ENCODE results near the gene POLR2F.

Gene POLR2F

GRCh38 chr22:38006906-38007305 is 53.4 kb downstream of the POLR2F start:
- no peak for DNase-seq
- no peak for TF ChIP-seq POLR2A (IDR thresholded peaks at IDR 0.05; ENCODE audit: low read length)
- no peak for TF ChIP-seq GATA1 (IDR thresholded peaks at IDR 0.05; ENCODE audit: low read depth, low read length)

GRCh38 chr22:38007330-38007902 is 53.9 kb downstream of the POLR2F start:
- no peak for TF ChIP-seq POLR2A (IDR thresholded peaks at IDR 0.05; ENCODE audit: low read length)
- no peak for TF ChIP-seq GATA1 (IDR thresholded peaks at IDR 0.05; ENCODE audit: low read depth, low read length)
- no peak for DNase-seq

DNA sequence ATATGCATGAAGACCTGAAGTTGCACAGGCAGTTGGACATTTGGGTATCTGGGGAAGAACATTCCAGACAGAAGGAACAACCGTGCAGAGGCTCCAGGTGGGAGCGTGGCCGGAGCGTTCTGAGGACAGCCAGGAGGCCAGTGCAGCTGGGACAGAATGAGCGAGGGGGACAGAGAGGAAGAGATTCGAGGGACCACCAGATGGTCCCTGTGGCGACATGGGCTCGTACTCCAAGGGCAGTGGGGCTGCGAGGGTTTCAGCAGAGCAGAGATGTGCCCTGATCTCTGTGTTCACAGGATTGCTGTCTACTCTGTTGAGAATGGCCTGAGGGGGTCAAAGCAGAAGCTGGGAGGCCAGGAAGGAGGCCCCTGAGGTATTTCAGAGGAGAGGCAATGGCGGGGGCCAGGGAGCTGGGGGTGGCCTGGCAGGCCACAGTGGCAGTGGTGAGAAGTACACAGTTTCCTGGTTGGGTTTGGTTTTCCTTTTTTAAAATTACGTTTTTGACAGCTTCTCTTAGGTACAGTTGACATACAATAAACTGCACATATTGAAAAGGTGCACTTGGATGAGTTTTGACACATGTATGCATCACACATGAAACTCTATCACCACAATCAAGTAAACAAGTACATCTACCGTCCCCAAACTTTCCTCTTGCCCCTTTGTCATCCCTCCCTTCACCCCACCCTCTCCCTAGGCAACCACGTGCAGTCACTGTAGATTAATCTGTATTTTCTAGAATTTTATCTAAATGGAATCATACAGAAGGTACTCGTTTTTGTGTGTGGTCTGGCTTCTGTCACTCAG is 55.7 kb downstream of the POLR2F start:
- TF ChIP-seq GATA1 (IDR thresholded peaks at IDR 0.05; ENCODE audit: low read depth, low read length) = no peak
- no peak for TF ChIP-seq POLR2A (IDR thresholded peaks at IDR 0.05; ENCODE audit: low read length)
- no peak for DNase-seq

GRCh38 chr22:38012604-38013072 is 59.1 kb downstream of the POLR2F start:
- DNase-seq = peak; percentile 20 to 65
- TF ChIP-seq POLR2A (IDR thresholded peaks at IDR 0.05; ENCODE audit: low read length) (no peak), GATA1 (IDR thresholded peaks at IDR 0.05; ENCODE audit: low read depth, low read length) (no peak)

DNA sequence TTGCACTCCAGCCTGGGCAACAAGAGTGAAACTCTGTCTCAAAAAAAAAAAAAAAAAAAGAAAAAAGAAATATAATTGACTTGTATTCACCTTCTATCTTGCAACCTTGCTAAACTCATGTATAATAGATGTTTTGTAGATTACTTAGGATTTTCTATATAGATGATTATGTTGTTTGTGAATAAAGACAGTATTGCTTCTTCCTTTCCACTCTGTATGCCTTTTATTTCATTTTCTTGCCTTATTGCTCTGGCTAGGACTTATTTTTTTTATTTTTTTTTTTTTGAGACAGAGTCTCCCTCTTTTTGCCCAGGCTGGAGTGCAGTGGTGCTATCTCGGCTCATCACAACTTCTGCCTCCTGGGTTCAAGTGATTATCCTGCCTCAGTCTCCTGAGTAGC is 60.6 kb downstream of the POLR2F start:
- DNase-seq = no peak
- TF ChIP-seq POLR2A (IDR thresholded peaks at IDR 0.05; ENCODE audit: low read length) (no peak), GATA1 (IDR thresholded peaks at IDR 0.05; ENCODE audit: low read depth, low read length) (no peak)

- TF ChIP-seq GATA1 (IDR thresholded peaks at IDR 0.05; ENCODE audit: low read depth, low read length) (no peak), POLR2A (IDR thresholded peaks at IDR 0.05; ENCODE audit: low read length) (no peak)
- no peak for DNase-seq
Measured at GRCh38 chr22:38016182-38017151, 63.0 kb downstream of the POLR2F start.

GRCh38 chr22:38017272-38017920 is 63.9 kb downstream of the POLR2F start:
- peak; percentile 44 to 49 for DNase-seq
- TF ChIP-seq GATA1 (IDR thresholded peaks at IDR 0.05; ENCODE audit: low read depth, low read length) (no peak), POLR2A (IDR thresholded peaks at IDR 0.05; ENCODE audit: low read length) (no peak)

GRCh38 chr22:38017939-38018885 is 64.7 kb downstream of the POLR2F start:
- DNase-seq = no peak

More at GRCh38 chr22:38017939-38018885, 64.7 kb downstream of the POLR2F start:
- TF ChIP-seq POLR2A (IDR thresholded peaks at IDR 0.05; ENCODE audit: low read length) (no peak), GATA1 (IDR thresholded peaks at IDR 0.05; ENCODE audit: low read depth, low read length) (no peak)

Data from erythroblast (primary cell).